ENCODE measurements around the gene ZNF514. TPM values are rescaled to one million over a fixed set of nuclear protein-coding genes. Genes with fewer than 3 reads are reported as not detected.

ZNF514 gene
- total and polyA plus RNA-seq, 10 of the 15 experiments (the other 5 are each of a cell fraction or from before 2014, with no cell fraction given), result 5.1 to 8.7 (median 6.6) TPM

GRCh38 chr2:95121407-95122196 lies 38.0 kb downstream of the ZNF514 start, which contains the start of gene MRPS5 (continued):
- TF ChIP-seq ZNF217 (IDR thresholded peaks at IDR 0.05), result peak; percentile 83; the same call in 1 of the 2 replicates
- no peak for TF ChIP-seq YBX1 (IDR thresholded peaks at IDR 0.05)
- no peak for TF ChIP-seq ZZZ3 (IDR thresholded peaks at IDR 0.05; ENCODE audit: control insufficient read depth, insufficient read length, low read depth)
- TF ChIP-seq PBX3 (IDR thresholded peaks at IDR 0.05; ENCODE audit: insufficient replicate concordance, low read depth, low read length), result no peak
- TF ChIP-seq ZNF622 (IDR thresholded peaks at IDR 0.05), result no peak
- peak; percentile 89; the same call in 1 of the 2 replicates for TF ChIP-seq RB1 (IDR thresholded peaks at IDR 0.05; ENCODE audit: borderline replicate concordance)
- TF ChIP-seq ZNF207 (IDR thresholded peaks at IDR 0.05; ENCODE audit: borderline replicate concordance), result peak; percentile 98
- TF ChIP-seq HSF1 (IDR thresholded peaks at IDR 0.05; ENCODE audit: low read depth, low read length), result 0 out of 2 replicates have a peak, but pooled peaks have one; percentile 56
- peak; percentile 51; the same call in 1 of the 2 replicates for TF ChIP-seq ZNF24 (IDR thresholded peaks at IDR 0.05)
- TF ChIP-seq SMAD5 (IDR thresholded peaks at IDR 0.05; ENCODE audit: low read depth), result 0 out of 2 replicates have a peak, but pooled peaks have one; percentile 20
- peak; percentile 43; the same call in 1 of the 3 replicates for TF ChIP-seq POU2F2 (IDR thresholded peaks at IDR 0.05; ENCODE audit: borderline replicate concordance, low read depth, low read length)
- 0 out of 2 replicates have a peak, but pooled peaks have one; percentile 48 for TF ChIP-seq RCOR1 (conservative IDR thresholded peaks at IDR 0.05; ENCODE audit: low read depth, low read length)
- TF ChIP-seq STAT3 (IDR thresholded peaks at IDR 0.05; ENCODE audit: low read depth, low read length), result no peak
- TF ChIP-seq, protein P1, sequence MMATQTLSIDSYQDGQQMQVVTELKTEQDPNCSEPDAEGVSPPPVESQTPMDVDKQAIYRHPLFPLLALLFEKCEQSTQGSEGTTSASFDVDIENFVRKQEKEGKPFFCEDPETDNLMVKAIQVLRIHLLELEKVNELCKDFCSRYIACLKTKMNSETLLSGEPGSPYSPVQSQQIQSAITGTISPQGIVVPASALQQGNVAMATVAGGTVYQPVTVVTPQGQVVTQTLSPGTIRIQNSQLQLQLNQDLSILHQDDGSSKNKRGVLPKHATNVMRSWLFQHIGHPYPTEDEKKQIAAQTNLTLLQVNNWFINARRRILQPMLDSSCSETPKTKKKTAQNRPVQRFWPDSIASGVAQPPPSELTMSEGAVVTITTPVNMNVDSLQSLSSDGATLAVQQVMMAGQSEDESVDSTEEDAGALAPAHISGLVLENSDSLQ (IDR thresholded peaks at IDR 0.05), result peak; percentile 4; the same call in 1 of the 2 replicates
- no peak for TF ChIP-seq SMAD1 (IDR thresholded peaks at IDR 0.05; ENCODE audit: low read depth, partially characterized antibody)
- TF ChIP-seq KLF5 (IDR thresholded peaks at IDR 0.05; ENCODE audit: partially characterized antibody), result peak; percentile 60
- TF ChIP-seq POLR2AphosphoS2 (IDR thresholded peaks at IDR 0.05; ENCODE audit: low read depth, low read length), result peak; percentile 65; the same call in 1 of the 2 replicates
- TF ChIP-seq, protein P2, sequence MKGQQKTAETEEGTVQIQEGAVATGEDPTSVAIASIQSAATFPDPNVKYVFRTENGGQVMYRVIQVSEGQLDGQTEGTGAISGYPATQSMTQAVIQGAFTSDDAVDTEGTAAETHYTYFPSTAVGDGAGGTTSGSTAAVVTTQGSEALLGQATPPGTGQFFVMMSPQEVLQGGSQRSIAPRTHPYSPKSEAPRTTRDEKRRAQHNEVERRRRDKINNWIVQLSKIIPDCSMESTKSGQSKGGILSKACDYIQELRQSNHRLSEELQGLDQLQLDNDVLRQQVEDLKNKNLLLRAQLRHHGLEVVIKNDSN (IDR thresholded peaks at IDR 0.05; ENCODE audit: borderline replicate concordance, extremely low read length, insufficient read depth, low read depth, low read length), result no peak
- peak; percentile 98 for TF ChIP-seq SMARCA5 (IDR thresholded peaks at IDR 0.05)
- peak; percentile 91 for TF ChIP-seq IKZF1 (conservative IDR thresholded peaks at IDR 0.05)
- TF ChIP-seq SIX5 (IDR thresholded peaks at IDR 0.05; ENCODE audit: low read depth, low read length, severe bottlenecking), result peak; percentile 20
- TF ChIP-seq POLR2AphosphoS5 (IDR thresholded peaks at IDR 0.05; ENCODE audit: low read length), result peak; percentile 79
- peak; percentile 68 for TF ChIP-seq NR2F1 (conservative IDR thresholded peaks at IDR 0.05)
- peak; percentile 71; the same call in 1 of the 2 replicates for TF ChIP-seq HCFC1 (IDR thresholded peaks at IDR 0.05; ENCODE audit: low read length)
- TF ChIP-seq CHD2 (IDR thresholded peaks at IDR 0.05; ENCODE audit: borderline replicate concordance, low read depth, low read length), result 0 out of 2 replicates have a peak, but pooled peaks have one; percentile 41
- TF ChIP-seq RUNX3 (IDR thresholded peaks at IDR 0.05; ENCODE audit: low read length), result peak; percentile 68
- TF ChIP-seq CBX5 (IDR thresholded peaks at IDR 0.05; ENCODE audit: low read depth), result peak; percentile 38; the same call in 1 of the 2 replicates
